ENCODE data around the gene MED26. TPM values are rescaled to one million over a fixed set of nuclear protein-coding genes. Genes with fewer than 3 reads are reported as not detected.
"Not testable (repeated sequence)": the region's sequence is repeated elsewhere in the genome, so short reads cannot be mapped to it uniquely, and the experiment has no call there.

MED26 gene, protein sequence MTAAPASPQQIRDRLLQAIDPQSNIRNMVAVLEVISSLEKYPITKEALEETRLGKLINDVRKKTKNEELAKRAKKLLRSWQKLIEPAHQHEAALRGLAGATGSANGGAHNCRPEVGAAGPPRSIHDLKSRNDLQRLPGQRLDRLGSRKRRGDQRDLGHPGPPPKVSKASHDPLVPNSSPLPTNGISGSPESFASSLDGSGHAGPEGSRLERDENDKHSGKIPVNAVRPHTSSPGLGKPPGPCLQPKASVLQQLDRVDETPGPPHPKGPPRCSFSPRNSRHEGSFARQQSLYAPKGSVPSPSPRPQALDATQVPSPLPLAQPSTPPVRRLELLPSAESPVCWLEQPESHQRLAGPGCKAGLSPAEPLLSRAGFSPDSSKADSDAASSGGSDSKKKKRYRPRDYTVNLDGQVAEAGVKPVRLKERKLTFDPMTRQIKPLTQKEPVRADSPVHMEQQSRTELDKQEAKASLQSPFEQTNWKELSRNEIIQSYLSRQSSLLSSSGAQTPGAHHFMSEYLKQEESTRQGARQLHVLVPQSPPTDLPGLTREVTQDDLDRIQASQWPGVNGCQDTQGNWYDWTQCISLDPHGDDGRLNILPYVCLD
- total RNA-seq: 10 to 100 TPM in 1 of 4 donors, 1 to 10 TPM in 3; 5.4 to 13.9 (median 8.9) TPM

DNA sequence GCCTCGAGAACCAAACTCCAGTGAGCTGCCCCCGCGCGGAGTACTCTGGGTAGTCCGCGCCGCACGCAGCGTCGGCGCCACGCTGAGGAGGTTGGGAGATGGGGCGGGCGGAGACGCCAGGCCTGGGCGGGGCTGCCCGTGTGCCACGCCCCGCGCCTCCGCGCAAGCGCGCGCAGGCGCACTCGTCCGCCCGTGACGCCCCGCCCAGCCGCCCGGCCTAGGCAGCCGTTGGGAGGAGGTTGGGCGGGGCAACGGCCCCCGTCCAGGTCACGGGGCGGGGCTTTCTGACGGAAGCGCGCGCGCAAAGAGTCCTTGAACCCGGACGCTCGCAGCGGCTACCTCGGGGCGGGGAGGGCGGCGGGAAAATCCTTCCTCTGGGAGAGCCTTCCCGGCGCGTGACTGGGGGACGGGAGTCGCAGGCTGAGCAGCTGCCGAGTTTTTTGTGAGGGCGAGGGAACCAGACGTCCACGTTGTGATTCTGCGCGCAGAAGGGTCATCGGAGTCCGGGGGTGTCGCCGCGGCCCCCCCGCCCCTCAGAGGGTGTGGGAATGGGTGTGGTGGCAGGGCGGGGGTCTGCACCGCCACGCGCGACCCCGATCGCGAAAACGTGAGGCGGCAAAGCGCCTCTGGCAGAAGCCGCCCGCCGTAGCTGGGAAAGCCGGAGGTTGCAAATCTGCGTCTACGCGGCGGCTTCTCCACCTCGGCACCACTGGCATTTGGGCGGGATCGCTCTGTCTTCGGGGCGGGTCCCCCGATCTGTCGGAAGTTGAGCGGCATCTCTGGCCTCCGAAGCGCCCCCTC is at the start of gene MED26:
Gene MED26, minus strand, starts transcription at position 22 of the 801 bp plus-strand sequence. CDS start 261 bp downstream, outside the sequence.
- peak within 1 kb of the TSS; percentile 69 to 99 (median 88) for H3K4me3 ChIP-seq
- peaks cover 0 to 31% (median 11%) of the 10 kb centered on the region in 4 donors for H3K4me1 ChIP-seq
- DNase-seq: peak; percentile 94 to 99 (median 97)
- H3K36me3 ChIP-seq: peaks cover 0 to 39% (median 0%) of the 10 kb centered on the region in 3 donors
- no peaks in the 10 kb centered on the region for H3K9me3 ChIP-seq
- TF ChIP-seq POLR2A (IDR thresholded peaks at IDR 0.05): peak; percentile 46 to 75
- TF ChIP-seq, protein P1, sequence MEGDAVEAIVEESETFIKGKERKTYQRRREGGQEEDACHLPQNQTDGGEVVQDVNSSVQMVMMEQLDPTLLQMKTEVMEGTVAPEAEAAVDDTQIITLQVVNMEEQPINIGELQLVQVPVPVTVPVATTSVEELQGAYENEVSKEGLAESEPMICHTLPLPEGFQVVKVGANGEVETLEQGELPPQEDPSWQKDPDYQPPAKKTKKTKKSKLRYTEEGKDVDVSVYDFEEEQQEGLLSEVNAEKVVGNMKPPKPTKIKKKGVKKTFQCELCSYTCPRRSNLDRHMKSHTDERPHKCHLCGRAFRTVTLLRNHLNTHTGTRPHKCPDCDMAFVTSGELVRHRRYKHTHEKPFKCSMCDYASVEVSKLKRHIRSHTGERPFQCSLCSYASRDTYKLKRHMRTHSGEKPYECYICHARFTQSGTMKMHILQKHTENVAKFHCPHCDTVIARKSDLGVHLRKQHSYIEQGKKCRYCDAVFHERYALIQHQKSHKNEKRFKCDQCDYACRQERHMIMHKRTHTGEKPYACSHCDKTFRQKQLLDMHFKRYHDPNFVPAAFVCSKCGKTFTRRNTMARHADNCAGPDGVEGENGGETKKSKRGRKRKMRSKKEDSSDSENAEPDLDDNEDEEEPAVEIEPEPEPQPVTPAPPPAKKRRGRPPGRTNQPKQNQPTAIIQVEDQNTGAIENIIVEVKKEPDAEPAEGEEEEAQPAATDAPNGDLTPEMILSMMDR (IDR thresholded peaks at IDR 0.05): peak in 2 of 6 experiments; percentile 15 to 18
- peak within 1 kb of the TSS; percentile 94 to 99 (median 98) for H3K27ac ChIP-seq
- no peaks in the 10 kb centered on the region for H3K27me3 ChIP-seq

DNA sequence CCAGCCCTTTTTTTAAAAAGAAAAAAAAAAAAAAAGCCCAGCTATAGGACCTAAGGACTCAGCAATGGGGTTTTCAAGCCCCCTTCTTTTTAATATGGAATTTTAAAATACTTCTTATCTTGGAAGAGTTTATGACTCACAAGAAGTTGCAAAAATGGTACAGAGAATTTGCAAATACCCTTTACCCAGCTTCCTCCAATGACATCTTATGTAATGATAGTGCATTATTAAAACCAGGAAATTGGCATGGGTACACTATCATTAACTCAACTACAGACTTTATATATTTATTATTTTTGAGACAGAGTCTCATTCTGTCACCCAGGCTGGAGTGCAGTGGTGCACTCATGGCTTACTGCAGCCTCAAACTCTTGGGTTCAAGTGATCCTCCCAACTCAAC is 49.1 kb upstream of the MED26 start:
- no peak for DNase-seq
- Histone ChIP-seq H3K4me1 (no peaks in the 10 kb centered on the region), H3K36me3 (peaks cover 0 to 6% (median 0%) of the 10 kb centered on the region in 3 donors), H3K27me3 (no peaks in the 10 kb centered on the region), H3K27ac (no peak overlapping the region), H3K4me3 (no peak overlapping the region), H3K9me3 (peaks cover 0 to 8% (median 0%) of the 10 kb centered on the region in 4 donors)
- TF ChIP-seq POLR2A (IDR thresholded peaks at IDR 0.05): no peak
- TF ChIP-seq, protein P1 (IDR thresholded peaks at IDR 0.05): no peak

- DNase-seq: no peak
- H3K27ac ChIP-seq: no peak overlapping the region
- H3K27me3 ChIP-seq: no peaks in the 10 kb centered on the region
- H3K9me3 ChIP-seq: peaks cover 0 to 4% (median 0%) of the 10 kb centered on the region in 4 donors
- no peaks in the 10 kb centered on the region for H3K4me1 ChIP-seq
- no peak overlapping the region for H3K4me3 ChIP-seq
- TF ChIP-seq, protein P1 (IDR thresholded peaks at IDR 0.05): no peak
- peaks cover 0 to 6% (median 0%) of the 10 kb centered on the region in 3 donors for H3K36me3 ChIP-seq
These were observed 48.2 kb upstream of the MED26 start for GRCh38 chr19:16676101-16676798.

- DNase-seq, H3K4me3 ChIP-seq, H3K27me3 ChIP-seq, H3K4me1 ChIP-seq, H3K9me3 ChIP-seq, H3K36me3 ChIP-seq, H3K27ac ChIP-seq: not testable (repeated sequence)
These were observed 45.8 kb upstream of the MED26 start for GRCh38 chr19:16673839-16674238.

DNA sequence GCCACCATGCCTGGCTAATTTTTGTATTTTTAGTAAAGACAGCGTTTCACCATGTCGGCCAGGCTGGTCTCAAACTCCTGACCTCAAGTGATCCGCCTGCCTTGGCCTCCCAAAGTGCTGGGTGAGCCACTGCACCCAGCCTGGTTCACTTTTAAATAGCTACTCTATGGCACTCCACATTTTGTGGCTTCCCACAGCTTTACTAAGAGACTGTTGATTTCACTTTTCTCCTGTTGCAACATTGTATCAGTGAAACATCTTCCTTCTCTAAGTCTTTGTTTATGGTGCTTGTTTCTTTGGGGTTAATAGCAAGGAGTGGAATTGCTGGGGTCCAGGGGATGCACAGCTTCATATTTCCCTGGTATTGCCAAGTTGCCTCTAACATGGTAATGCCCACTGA is 45.2 kb upstream of the MED26 start:
- no peak for TF ChIP-seq POLR2A (IDR thresholded peaks at IDR 0.05)
- TF ChIP-seq, protein P1 (IDR thresholded peaks at IDR 0.05): no peak
- Histone ChIP-seq H3K4me3 (no peak overlapping the region), H3K9me3 (no peaks in the 10 kb centered on the region)

More for the DNA sequence above, 45.2 kb upstream of the MED26 start:
- Histone ChIP-seq H3K4me1 (no peaks in the 10 kb centered on the region), H3K27ac (no peak overlapping the region), H3K36me3 (no peaks in the 10 kb centered on the region), H3K27me3 (no peaks in the 10 kb centered on the region)
- no peak for DNase-seq
